Liver (tissue), 9 donors: ENCODE results near the gene CYP24A1. TPM values are rescaled to one million over a fixed set of nuclear protein-coding genes. Genes with fewer than 3 reads are reported as not detected.

ENCODE experiments used
- DNase-seq: peaks from one replicate; pipeline ENCODE4 v3.0.0-alpha.2; 2017; ENCODE audit warnings: low spot score
- H3K27ac ChIP-seq, 2 donors: one replicate each; pipeline ENCODE4 v1.7.0; 2013; ENCODE audit warnings: inconsistent platforms in 2 of 2, low read length in 2 of 2, control low read depth in 1 of 2, low read depth in 1 of 2, mild to moderate bottlenecking in 1 of 2
- H3K27me3 ChIP-seq, 4 donors: one replicate each; pipeline versions ENCODE4 v1.6.1 to v1.7.0; 2013; ENCODE audit warnings: low read length in 3 of 4, inconsistent platforms in 1 of 4, mild to moderate bottlenecking in 1 of 4, moderate library complexity in 1 of 4; ENCODE audit not compliant: control insufficient read depth in 4 of 4, insufficient read depth in 4 of 4
- H3K36me3 ChIP-seq, 4 donors: one replicate each; pipeline versions ENCODE4 v1.6.1 to v1.7.0; 2013; ENCODE audit warnings: low read length in 3 of 4, mild to moderate bottlenecking in 3 of 4, low read depth in 1 of 4, moderate library complexity in 1 of 4; ENCODE audit not compliant: control insufficient read depth in 4 of 4, insufficient read depth in 3 of 4
- H3K4me1 ChIP-seq, 4 donors: one replicate each; pipeline versions ENCODE4 v1.6.1 to v1.7.0; 2013; ENCODE audit warnings: low read length in 3 of 4, mild to moderate bottlenecking in 3 of 4, moderate library complexity in 1 of 4; ENCODE audit not compliant: control insufficient read depth in 4 of 4, insufficient read depth in 4 of 4
- H3K4me3 ChIP-seq, 3 donors: one replicate each; pipeline versions ENCODE4 v1.6.1 to v1.7.0; 2013; ENCODE audit warnings: low read length in 3 of 3, control low read depth in 1 of 3, low read depth in 1 of 3, mild to moderate bottlenecking in 1 of 3
- H3K9ac ChIP-seq, 2 donors: one replicate each; pipeline ENCODE4 v1.7.0; 2013; ENCODE audit warnings: low read length in 2 of 2, mild to moderate bottlenecking in 2 of 2, moderate library complexity in 2 of 2, control low read depth in 1 of 2, low read depth in 1 of 2
- H3K9me3 ChIP-seq, 4 donors: one replicate each; pipeline versions ENCODE4 v1.6.1 to v1.7.0; 2013; ENCODE audit warnings: low read length in 3 of 4; ENCODE audit not compliant: control insufficient read depth in 4 of 4
- EGR1 ChIP-seq, 2 donors: IDR thresholded peaks; 2 replicates each; pipeline ENCODE4 v1.6.1; 2016 to 2018; ENCODE audit warnings: antibody characterized with exemption in 2 of 2, low read depth in 2 of 2
- FOXA2 ChIP-seq: IDR thresholded peaks from 2 replicates; pipeline ENCODE4 v1.6.1; 2016; ENCODE audit warnings: antibody characterized with exemption
- GABPA ChIP-seq, 2 donors: IDR thresholded peaks in 1 of 2; conservative IDR thresholded peaks in 1 of 2; 2 replicates each; pipeline ENCODE4 v1.6.1; 2016; ENCODE audit warnings: antibody characterized with exemption in 2 of 2, mild to moderate bottlenecking in 1 of 2, moderate library complexity in 1 of 2
- HNF4A ChIP-seq, 2 donors: conservative IDR thresholded peaks; 2 replicates each; pipeline ENCODE4 v1.6.1; 2016; ENCODE audit warnings: antibody characterized with exemption in 2 of 2, mild to moderate bottlenecking in 2 of 2
- HNF4G ChIP-seq: IDR thresholded peaks from 2 replicates; pipeline ENCODE4 v1.6.1; 2016; ENCODE audit warnings: antibody characterized with exemption
- NR2F2 ChIP-seq: IDR thresholded peaks from 2 replicates; pipeline ENCODE4 v1.6.1; 2016; ENCODE audit warnings: antibody characterized with exemption
- RAD21 ChIP-seq, 2 donors: IDR thresholded peaks; 2 replicates each; pipeline ENCODE4 v1.6.1; 2016; ENCODE audit warnings: antibody characterized with exemption in 2 of 2, mild to moderate bottlenecking in 2 of 2
- RXRA ChIP-seq, 2 donors: IDR thresholded peaks; 2 replicates each; pipeline ENCODE4 v1.6.1; 2017 to 2018; ENCODE audit warnings: antibody characterized with exemption in 2 of 2, mild to moderate bottlenecking in 1 of 2
- SP1 ChIP-seq: IDR thresholded peaks from 2 replicates; pipeline ENCODE4 v1.6.1; 2018; ENCODE audit warnings: antibody characterized with exemption, mild to moderate bottlenecking
- TAF1 ChIP-seq: conservative IDR thresholded peaks from 2 replicates; pipeline ENCODE4 v1.6.1; 2016; ENCODE audit warnings: antibody characterized with exemption, mild to moderate bottlenecking
- WGBS: extraction: QIAGEN DNeasy Blood & Tissue Kit; methylation state at CpG from one replicate; pipeline ENCODE4 v1.1.7; 2013; 5-methylcytosine and 5-hydroxymethylcytosine counted together
- polyA plus RNA-seq, 2 donors: library from polyadenylated mRNA; stranded (reverse) in 1 of 2; unstranded in 1 of 2; fragments of 200-250 nt in 1 of 2; fragments of >200 nt in 1 of 2; fragmentation: Nextera tagmentation in 1 of 2; extraction: Ambion mirVana in 1 of 2; gene quantifications; one replicate each; pipeline versions ENCODE4 v1.2.1 to v1.2.3, GENCODE V29; 2013 to 2015
- total RNA-seq, 2 donors: library from RNA; depleted of rRNA; stranded (reverse); fragments of >200 nt; gene quantifications; one replicate each; pipeline ENCODE4 v1.2.3, GENCODE V29; 2014
- TF ChIP-seq, protein P1 (sequence below): IDR thresholded peaks from 2 replicates; pipeline ENCODE4 v1.6.1; 2016; ENCODE audit warnings: antibody characterized with exemption, mild to moderate bottlenecking
- TF ChIP-seq, protein P2 (sequence below): IDR thresholded peaks from 2 replicates; pipeline ENCODE4 v1.6.1; 2016; ENCODE audit warnings: antibody characterized with exemption
- TF ChIP-seq, protein P3 (sequence below): IDR thresholded peaks from 2 replicates; pipeline ENCODE4 v1.6.1; 2016; ENCODE audit warnings: antibody characterized with exemption
- TF ChIP-seq, protein P4 (sequence below): fragments of 150-350 bp; IDR thresholded peaks from 2 replicates; pipeline ENCODE4 v1.5.1; 2017; ENCODE audit warnings: improper control_type of control experiment, low read depth, low read length; ENCODE audit not compliant: missing input control
- donor health status: healthy.
- donor health status: healthy.
- donor health status: healthy.
- donor health status: healthy.
- donor health status: healthy.

CYP24A1 gene
- total and polyA plus RNA-seq, 4 donors: not detected

DNA sequence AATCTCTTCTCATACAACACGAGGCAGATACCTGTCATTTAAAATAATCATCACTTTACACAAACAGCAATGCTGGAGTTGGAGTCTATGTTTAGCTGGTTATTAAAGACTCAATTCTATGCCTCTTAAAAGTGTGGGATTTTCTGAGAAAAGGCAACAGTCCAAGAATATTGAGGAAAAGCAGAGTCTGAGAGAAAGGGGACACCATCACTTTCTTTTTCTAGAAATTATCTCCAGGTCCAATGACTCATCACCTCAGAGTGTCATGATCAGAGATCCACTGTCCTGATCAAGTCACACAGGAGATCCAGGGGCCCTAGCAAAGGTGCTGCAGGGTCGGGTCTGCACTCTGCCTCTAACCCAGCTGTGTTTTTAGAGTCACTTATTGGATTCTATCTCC lies 8.0 kb downstream of the CYP24A1 start:
- Histone ChIP-seq H3K36me3 (no peaks in the 10 kb centered on the region), H3K9me3 (no peaks in the 10 kb centered on the region), H3K27ac (no peak overlapping the region), H3K9ac (no peak overlapping the region), H3K4me3 (no peak overlapping the region), H3K4me1 (no peaks in the 10 kb centered on the region), H3K27me3 (peaks cover 0 to 7% (median 0%) of the 10 kb centered on the region in 4 donors)
- TF ChIP-seq EGR1 (IDR thresholded peaks at IDR 0.05; ENCODE audit: low read depth in 2 of 2) (no peak), HNF4G (no peak), GABPA (IDR thresholded peaks at IDR 0.05 in 1 of 2, conservative IDR thresholded peaks at IDR 0.05 in 1 of 2) (no peak), RXRA (IDR thresholded peaks at IDR 0.05) (no peak), FOXA2 (no peak)
- DNase-seq: no peak
- 71% methylated on average over 2 of the region's 2 CpGs for WGBS

DNA sequence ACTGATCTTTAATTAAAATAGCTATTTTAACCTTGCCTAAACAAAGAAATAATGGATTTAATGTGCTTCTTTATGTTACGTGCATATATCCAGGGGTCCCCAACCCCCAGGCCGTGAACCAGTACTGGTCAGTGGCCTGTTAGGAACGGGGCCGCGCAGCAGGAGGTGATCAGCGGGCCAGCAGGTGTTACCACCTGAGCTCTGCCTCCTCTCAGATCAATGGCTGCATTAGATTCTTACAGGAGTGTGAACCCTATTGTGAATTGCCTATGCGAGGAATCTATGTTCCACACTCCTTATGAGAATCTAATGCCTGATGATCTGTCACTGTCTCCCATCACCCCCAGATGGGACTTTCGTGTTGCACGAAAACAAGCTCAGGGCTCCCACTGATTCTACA lies 8.8 kb downstream of the CYP24A1 start:
- no peak for DNase-seq
- Histone ChIP-seq H3K4me1 (no peaks in the 10 kb centered on the region), H3K27ac (no peak overlapping the region), H3K4me3 (no peak overlapping the region), H3K36me3 (no peaks in the 10 kb centered on the region), H3K9me3 (no peaks in the 10 kb centered on the region), H3K9ac (no peak overlapping the region), H3K27me3 (peaks cover 0 to 4% (median 0%) of the 10 kb centered on the region in 4 donors)
- WGBS: 94% methylated on average over 9 of the region's 9 CpGs
- TF ChIP-seq NR2F2 (no peak), SP1 (no peak), HNF4A (conservative IDR thresholded peaks at IDR 0.05) (no peak), RXRA (IDR thresholded peaks at IDR 0.05) (no peak), HNF4G (no peak), FOXA2 (no peak)
- TF ChIP-seq, protein P1, sequence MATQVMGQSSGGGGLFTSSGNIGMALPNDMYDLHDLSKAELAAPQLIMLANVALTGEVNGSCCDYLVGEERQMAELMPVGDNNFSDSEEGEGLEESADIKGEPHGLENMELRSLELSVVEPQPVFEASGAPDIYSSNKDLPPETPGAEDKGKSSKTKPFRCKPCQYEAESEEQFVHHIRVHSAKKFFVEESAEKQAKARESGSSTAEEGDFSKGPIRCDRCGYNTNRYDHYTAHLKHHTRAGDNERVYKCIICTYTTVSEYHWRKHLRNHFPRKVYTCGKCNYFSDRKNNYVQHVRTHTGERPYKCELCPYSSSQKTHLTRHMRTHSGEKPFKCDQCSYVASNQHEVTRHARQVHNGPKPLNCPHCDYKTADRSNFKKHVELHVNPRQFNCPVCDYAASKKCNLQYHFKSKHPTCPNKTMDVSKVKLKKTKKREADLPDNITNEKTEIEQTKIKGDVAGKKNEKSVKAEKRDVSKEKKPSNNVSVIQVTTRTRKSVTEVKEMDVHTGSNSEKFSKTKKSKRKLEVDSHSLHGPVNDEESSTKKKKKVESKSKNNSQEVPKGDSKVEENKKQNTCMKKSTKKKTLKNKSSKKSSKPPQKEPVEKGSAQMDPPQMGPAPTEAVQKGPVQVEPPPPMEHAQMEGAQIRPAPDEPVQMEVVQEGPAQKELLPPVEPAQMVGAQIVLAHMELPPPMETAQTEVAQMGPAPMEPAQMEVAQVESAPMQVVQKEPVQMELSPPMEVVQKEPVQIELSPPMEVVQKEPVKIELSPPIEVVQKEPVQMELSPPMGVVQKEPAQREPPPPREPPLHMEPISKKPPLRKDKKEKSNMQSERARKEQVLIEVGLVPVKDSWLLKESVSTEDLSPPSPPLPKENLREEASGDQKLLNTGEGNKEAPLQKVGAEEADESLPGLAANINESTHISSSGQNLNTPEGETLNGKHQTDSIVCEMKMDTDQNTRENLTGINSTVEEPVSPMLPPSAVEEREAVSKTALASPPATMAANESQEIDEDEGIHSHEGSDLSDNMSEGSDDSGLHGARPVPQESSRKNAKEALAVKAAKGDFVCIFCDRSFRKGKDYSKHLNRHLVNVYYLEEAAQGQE: no peak
- TF ChIP-seq, protein P2, sequence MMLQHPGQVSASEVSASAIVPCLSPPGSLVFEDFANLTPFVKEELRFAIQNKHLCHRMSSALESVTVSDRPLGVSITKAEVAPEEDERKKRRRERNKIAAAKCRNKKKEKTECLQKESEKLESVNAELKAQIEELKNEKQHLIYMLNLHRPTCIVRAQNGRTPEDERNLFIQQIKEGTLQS: no peak
- TF ChIP-seq, protein P3, sequence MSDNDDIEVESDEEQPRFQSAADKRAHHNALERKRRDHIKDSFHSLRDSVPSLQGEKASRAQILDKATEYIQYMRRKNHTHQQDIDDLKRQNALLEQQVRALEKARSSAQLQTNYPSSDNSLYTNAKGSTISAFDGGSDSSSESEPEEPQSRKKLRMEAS: no peak
- TF ChIP-seq, protein P4, sequence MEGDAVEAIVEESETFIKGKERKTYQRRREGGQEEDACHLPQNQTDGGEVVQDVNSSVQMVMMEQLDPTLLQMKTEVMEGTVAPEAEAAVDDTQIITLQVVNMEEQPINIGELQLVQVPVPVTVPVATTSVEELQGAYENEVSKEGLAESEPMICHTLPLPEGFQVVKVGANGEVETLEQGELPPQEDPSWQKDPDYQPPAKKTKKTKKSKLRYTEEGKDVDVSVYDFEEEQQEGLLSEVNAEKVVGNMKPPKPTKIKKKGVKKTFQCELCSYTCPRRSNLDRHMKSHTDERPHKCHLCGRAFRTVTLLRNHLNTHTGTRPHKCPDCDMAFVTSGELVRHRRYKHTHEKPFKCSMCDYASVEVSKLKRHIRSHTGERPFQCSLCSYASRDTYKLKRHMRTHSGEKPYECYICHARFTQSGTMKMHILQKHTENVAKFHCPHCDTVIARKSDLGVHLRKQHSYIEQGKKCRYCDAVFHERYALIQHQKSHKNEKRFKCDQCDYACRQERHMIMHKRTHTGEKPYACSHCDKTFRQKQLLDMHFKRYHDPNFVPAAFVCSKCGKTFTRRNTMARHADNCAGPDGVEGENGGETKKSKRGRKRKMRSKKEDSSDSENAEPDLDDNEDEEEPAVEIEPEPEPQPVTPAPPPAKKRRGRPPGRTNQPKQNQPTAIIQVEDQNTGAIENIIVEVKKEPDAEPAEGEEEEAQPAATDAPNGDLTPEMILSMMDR: no peak

DNA sequence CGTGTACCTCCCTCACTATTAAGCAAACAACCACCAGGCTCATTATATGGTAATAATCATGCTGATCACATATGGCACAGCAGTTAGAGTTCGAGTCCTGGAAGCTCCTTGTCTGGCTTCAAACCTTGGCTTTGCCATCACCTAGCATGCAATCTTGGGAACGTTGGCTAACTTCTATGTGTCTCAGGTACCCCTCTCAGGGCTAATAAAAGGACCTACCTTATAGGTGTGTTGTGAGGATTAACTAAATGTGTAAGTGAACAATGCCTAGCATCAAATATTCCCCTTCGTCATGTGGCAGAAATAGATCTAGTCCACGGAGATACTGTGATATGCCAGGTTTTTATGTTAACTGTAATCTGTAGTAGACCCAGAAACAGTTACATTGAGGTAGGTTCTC lies 10.4 kb downstream of the CYP24A1 start:
- no peak for DNase-seq
- Histone ChIP-seq H3K9me3 (no peaks in the 10 kb centered on the region), H3K36me3 (no peaks in the 10 kb centered on the region), H3K4me3 (no peak overlapping the region), H3K27me3 (no peaks in the 10 kb centered on the region), H3K27ac (no peak overlapping the region), H3K4me1 (no peaks in the 10 kb centered on the region), H3K9ac (no peak overlapping the region)
- WGBS: 86% methylated on average over 5 of the region's 5 CpGs
- TF ChIP-seq, protein P4: no peak
- no peak for TF ChIP-seq TAF1
- no peak for TF ChIP-seq HNF4G
- no peak for TF ChIP-seq GABPA (IDR thresholded peaks at IDR 0.05 in 1 of 2, conservative IDR thresholded peaks at IDR 0.05 in 1 of 2)
- no peak for TF ChIP-seq RAD21 (IDR thresholded peaks at IDR 0.05)
- TF ChIP-seq, protein P3: no peak
- TF ChIP-seq, protein P2: no peak
- TF ChIP-seq, protein P1: no peak
